PC-9 (cell line): ENCODE results near the gene GNAO1.

ENCODE experiments used
- CTCF ChIP-seq: fragments of 200-600 bp; sonication (generic); conservative IDR thresholded peaks from 2 replicates; pipeline ENCODE4 v1.6.1; 2017; ENCODE audit warnings: mixed run types, antibody characterized with exemption, mild to moderate bottlenecking, moderate library complexity
- EZH2 ChIP-seq: fragments of 200-600 bp; sonication (generic); IDR thresholded peaks from 2 replicates; pipeline ENCODE4 v1.8.0; 2017; ENCODE audit warnings: antibody characterized with exemption, low read depth

DNA sequence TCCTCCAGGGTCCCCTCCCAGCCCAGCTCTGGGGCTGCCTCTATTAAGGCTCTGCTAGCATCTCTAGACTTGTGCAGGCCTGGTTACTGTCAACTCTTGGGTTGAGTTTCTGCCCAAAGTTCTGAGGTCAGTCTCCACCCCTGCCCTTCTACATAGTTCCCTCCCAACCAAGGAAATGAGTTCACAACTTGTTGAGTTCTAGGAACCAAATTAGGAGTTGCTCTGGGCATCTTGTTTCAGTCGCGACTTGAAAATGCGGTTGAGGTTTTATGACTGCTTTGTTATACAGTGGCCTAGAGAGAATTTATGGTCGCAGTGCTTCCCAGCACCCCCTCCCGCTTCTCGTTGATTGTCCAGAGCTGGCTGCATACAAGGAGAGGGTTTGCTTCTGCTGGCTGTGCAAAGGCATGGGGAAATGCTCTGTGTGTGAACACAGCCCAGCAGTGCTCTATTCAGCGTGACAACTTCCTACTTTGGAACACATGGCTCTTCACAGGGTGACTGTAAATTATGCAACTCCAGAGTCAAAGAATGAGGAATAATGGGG, 20.2 kb downstream of the GNAO1 start:
- no peak for TF ChIP-seq CTCF
- no peak for TF ChIP-seq EZH2
